OCI-LY7 (cell line): Measurements from ENCODE around the gene GSX2.

Experiments used
- EZH2phosphoT487 ChIP-seq: fragments of 200-600 bp; sonication (generic); IDR thresholded peaks from 2 replicates; pipeline ENCODE4 v1.6.1; 2018; ENCODE audit warnings: low read depth, borderline replicate concordance, mild to moderate bottlenecking, mixed run types, antibody characterized with exemption, low read length, moderate library complexity, mixed read lengths
- TF ChIP-seq, protein P1 (sequence below): fragments of 200-600 bp; sonication (generic); conservative IDR thresholded peaks from 2 replicates; pipeline ENCODE4 v1.5.1; 2014; ENCODE audit warnings: mild to moderate bottlenecking, antibody characterized with exemption, low read length, moderate library complexity, mixed read lengths

DNA sequence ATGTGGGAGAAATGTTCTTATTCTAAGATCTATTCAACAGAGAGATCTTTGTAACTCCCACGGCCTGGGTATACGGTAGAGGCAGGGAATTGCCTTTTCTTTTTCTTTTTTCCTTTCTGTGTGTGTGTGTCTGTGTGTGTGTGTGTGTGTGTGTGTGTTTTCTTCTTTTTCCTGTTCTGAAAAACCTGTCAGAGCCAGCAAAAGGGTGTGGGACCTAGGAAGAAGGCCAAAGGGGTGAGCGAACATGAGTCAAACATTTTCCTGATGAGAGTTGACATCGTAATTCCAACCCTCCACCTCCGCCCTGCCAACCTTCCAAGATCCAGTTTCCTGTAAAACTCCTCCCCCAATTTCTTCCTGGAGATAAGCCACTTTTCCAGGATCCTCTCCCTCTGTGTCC, 32.8 kb upstream of the GSX2 start:
- TF ChIP-seq, protein P1, sequence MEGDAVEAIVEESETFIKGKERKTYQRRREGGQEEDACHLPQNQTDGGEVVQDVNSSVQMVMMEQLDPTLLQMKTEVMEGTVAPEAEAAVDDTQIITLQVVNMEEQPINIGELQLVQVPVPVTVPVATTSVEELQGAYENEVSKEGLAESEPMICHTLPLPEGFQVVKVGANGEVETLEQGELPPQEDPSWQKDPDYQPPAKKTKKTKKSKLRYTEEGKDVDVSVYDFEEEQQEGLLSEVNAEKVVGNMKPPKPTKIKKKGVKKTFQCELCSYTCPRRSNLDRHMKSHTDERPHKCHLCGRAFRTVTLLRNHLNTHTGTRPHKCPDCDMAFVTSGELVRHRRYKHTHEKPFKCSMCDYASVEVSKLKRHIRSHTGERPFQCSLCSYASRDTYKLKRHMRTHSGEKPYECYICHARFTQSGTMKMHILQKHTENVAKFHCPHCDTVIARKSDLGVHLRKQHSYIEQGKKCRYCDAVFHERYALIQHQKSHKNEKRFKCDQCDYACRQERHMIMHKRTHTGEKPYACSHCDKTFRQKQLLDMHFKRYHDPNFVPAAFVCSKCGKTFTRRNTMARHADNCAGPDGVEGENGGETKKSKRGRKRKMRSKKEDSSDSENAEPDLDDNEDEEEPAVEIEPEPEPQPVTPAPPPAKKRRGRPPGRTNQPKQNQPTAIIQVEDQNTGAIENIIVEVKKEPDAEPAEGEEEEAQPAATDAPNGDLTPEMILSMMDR: no peak
- no peak for TF ChIP-seq EZH2phosphoT487
